ENCODE data around the gene IKBKG. TPM values are rescaled to one million over a fixed set of nuclear protein-coding genes. Genes with fewer than 3 reads are reported as not detected.
"Not testable (repeated sequence)": the region's sequence is repeated elsewhere in the genome, so short reads cannot be mapped to it uniquely, and the experiment has no call there.

Gene IKBKG
- total RNA-seq, 1 donor from 2014 or later = 6.8 TPM

GRCh38 chrX:154590415-154590814, 43.0 kb downstream of the IKBKG start:
- not testable (repeated sequence) for H3K4me1 ChIP-seq (ENCODE audit: control insufficient read depth in 3 of 3, insufficient read depth in 3 of 3, low read length in 3 of 3); H3K27me3 ChIP-seq (ENCODE audit: control insufficient read depth in 3 of 3, insufficient read depth in 3 of 3, low read length in 3 of 3); H3K4me3 ChIP-seq (ENCODE audit: low read length in 3 of 3); H3K9ac ChIP-seq (ENCODE audit: low read depth in 1 of 3, low read length in 3 of 3); H3K9me3 ChIP-seq (ENCODE audit: control insufficient read depth in 3 of 3, low read length in 3 of 3); H3K27ac ChIP-seq (ENCODE audit: low read depth, low read length); H3K36me3 ChIP-seq (ENCODE audit: control insufficient read depth in 3 of 3, insufficient read depth in 3 of 3, low read length in 3 of 3)

- Histone ChIP-seq H3K27ac (ENCODE audit: low read depth, low read length) (no peak overlapping the region), H3K27me3 (ENCODE audit: control insufficient read depth in 3 of 3, insufficient read depth in 3 of 3, low read length in 3 of 3) (peaks cover 0 to 6% (median 0%) of the 10 kb centered on the region in 3 donors), H3K4me1 (ENCODE audit: control insufficient read depth in 3 of 3, insufficient read depth in 3 of 3, low read length in 3 of 3) (no peaks in the 10 kb centered on the region), H3K9me3 (ENCODE audit: control insufficient read depth in 3 of 3, low read length in 3 of 3) (no peaks in the 10 kb centered on the region), H3K9ac (ENCODE audit: low read depth in 1 of 3, low read length in 3 of 3) (no peak overlapping the region), H3K4me3 (ENCODE audit: low read length in 3 of 3) (no peak overlapping the region), H3K36me3 (ENCODE audit: control insufficient read depth in 3 of 3, insufficient read depth in 3 of 3, low read length in 3 of 3) (no peaks in the 10 kb centered on the region)
Measured at GRCh38 chrX:154592505-154592904, 45.1 kb downstream of the IKBKG start.

- H3K4me1 ChIP-seq (ENCODE audit: control insufficient read depth in 3 of 3, insufficient read depth in 3 of 3, low read length in 3 of 3) = no peaks in the 10 kb centered on the region
- H3K27me3 ChIP-seq (ENCODE audit: control insufficient read depth in 3 of 3, insufficient read depth in 3 of 3, low read length in 3 of 3) = peaks cover 0 to 6% (median 0%) of the 10 kb centered on the region in 3 donors
- H3K4me3 ChIP-seq (ENCODE audit: low read length in 3 of 3) = no peak overlapping the region
- H3K9me3 ChIP-seq (ENCODE audit: control insufficient read depth in 3 of 3, low read length in 3 of 3) = no peaks in the 10 kb centered on the region
- H3K36me3 ChIP-seq (ENCODE audit: control insufficient read depth in 3 of 3, insufficient read depth in 3 of 3, low read length in 3 of 3) = no peaks in the 10 kb centered on the region
- no peak overlapping the region for H3K9ac ChIP-seq (ENCODE audit: low read depth in 1 of 3, low read length in 3 of 3)
- no peak overlapping the region for H3K27ac ChIP-seq (ENCODE audit: low read depth, low read length)
Measured at GRCh38 chrX:154593201-154593600, 45.8 kb downstream of the IKBKG start.

GRCh38 chrX:154594491-154594890, 47.1 kb downstream of the IKBKG start:
- no peaks in the 10 kb centered on the region for H3K9me3 ChIP-seq (ENCODE audit: control insufficient read depth in 3 of 3, low read length in 3 of 3)
- H3K4me1 ChIP-seq (ENCODE audit: control insufficient read depth in 3 of 3, insufficient read depth in 3 of 3, low read length in 3 of 3) = no peaks in the 10 kb centered on the region
- no peaks in the 10 kb centered on the region for H3K36me3 ChIP-seq (ENCODE audit: control insufficient read depth in 3 of 3, insufficient read depth in 3 of 3, low read length in 3 of 3)
- no peak overlapping the region for H3K9ac ChIP-seq (ENCODE audit: low read depth in 1 of 3, low read length in 3 of 3)
- peaks cover 0 to 6% (median 0%) of the 10 kb centered on the region in 3 donors for H3K27me3 ChIP-seq (ENCODE audit: control insufficient read depth in 3 of 3, insufficient read depth in 3 of 3, low read length in 3 of 3)
- H3K4me3 ChIP-seq (ENCODE audit: low read length in 3 of 3) = no peak overlapping the region
- no peak overlapping the region for H3K27ac ChIP-seq (ENCODE audit: low read depth, low read length)

- H3K36me3 ChIP-seq (ENCODE audit: control insufficient read depth in 3 of 3, insufficient read depth in 3 of 3, low read length in 3 of 3) = no peaks in the 10 kb centered on the region
- no peaks in the 10 kb centered on the region for H3K4me1 ChIP-seq (ENCODE audit: control insufficient read depth in 3 of 3, insufficient read depth in 3 of 3, low read length in 3 of 3)
- no peak overlapping the region for H3K27ac ChIP-seq (ENCODE audit: low read depth, low read length)
- no peaks in the 10 kb centered on the region for H3K9me3 ChIP-seq (ENCODE audit: control insufficient read depth in 3 of 3, low read length in 3 of 3)
- H3K4me3 ChIP-seq (ENCODE audit: low read length in 3 of 3) = no peak overlapping the region
- H3K27me3 ChIP-seq (ENCODE audit: control insufficient read depth in 3 of 3, insufficient read depth in 3 of 3, low read length in 3 of 3) = peaks cover 0 to 6% (median 0%) of the 10 kb centered on the region in 3 donors
- no peak overlapping the region for H3K9ac ChIP-seq (ENCODE audit: low read depth in 1 of 3, low read length in 3 of 3)
Measured at GRCh38 chrX:154595559-154596249, 48.3 kb downstream of the IKBKG start.

- H3K27ac ChIP-seq (ENCODE audit: low read depth, low read length) = no peak overlapping the region
- H3K9me3 ChIP-seq (ENCODE audit: control insufficient read depth in 3 of 3, low read length in 3 of 3) = no peaks in the 10 kb centered on the region
- peaks cover 0 to 6% (median 0%) of the 10 kb centered on the region in 3 donors for H3K27me3 ChIP-seq (ENCODE audit: control insufficient read depth in 3 of 3, insufficient read depth in 3 of 3, low read length in 3 of 3)
- H3K9ac ChIP-seq (ENCODE audit: low read depth in 1 of 3, low read length in 3 of 3) = no peak overlapping the region
- no peaks in the 10 kb centered on the region for H3K4me1 ChIP-seq (ENCODE audit: control insufficient read depth in 3 of 3, insufficient read depth in 3 of 3, low read length in 3 of 3)
- H3K36me3 ChIP-seq (ENCODE audit: control insufficient read depth in 3 of 3, insufficient read depth in 3 of 3, low read length in 3 of 3) = no peaks in the 10 kb centered on the region
- H3K4me3 ChIP-seq (ENCODE audit: low read length in 3 of 3) = no peak overlapping the region
Measured at GRCh38 chrX:154596290-154596929, 49.0 kb downstream of the IKBKG start.

- Histone ChIP-seq H3K4me1 (ENCODE audit: control insufficient read depth in 3 of 3, insufficient read depth in 3 of 3, low read length in 3 of 3) (no peaks in the 10 kb centered on the region), H3K36me3 (ENCODE audit: control insufficient read depth in 3 of 3, insufficient read depth in 3 of 3, low read length in 3 of 3) (no peaks in the 10 kb centered on the region), H3K27ac (ENCODE audit: low read depth, low read length) (no peak overlapping the region), H3K9me3 (ENCODE audit: control insufficient read depth in 3 of 3, low read length in 3 of 3) (no peaks in the 10 kb centered on the region), H3K9ac (ENCODE audit: low read depth in 1 of 3, low read length in 3 of 3) (no peak overlapping the region), H3K4me3 (ENCODE audit: low read length in 3 of 3) (no peak overlapping the region), H3K27me3 (ENCODE audit: control insufficient read depth in 3 of 3, insufficient read depth in 3 of 3, low read length in 3 of 3) (peaks cover 0 to 9% (median 0%) of the 10 kb centered on the region in 3 donors)
Measured at GRCh38 chrX:154597221-154597620, 49.8 kb downstream of the IKBKG start.

- H3K36me3 ChIP-seq (ENCODE audit: control insufficient read depth in 3 of 3, insufficient read depth in 3 of 3, low read length in 3 of 3) = no peaks in the 10 kb centered on the region
- H3K27me3 ChIP-seq (ENCODE audit: control insufficient read depth in 3 of 3, insufficient read depth in 3 of 3, low read length in 3 of 3) = peaks cover 0 to 4% (median 0%) of the 10 kb centered on the region in 3 donors
- no peak overlapping the region for H3K9ac ChIP-seq (ENCODE audit: low read depth in 1 of 3, low read length in 3 of 3)
- H3K4me1 ChIP-seq (ENCODE audit: control insufficient read depth in 3 of 3, insufficient read depth in 3 of 3, low read length in 3 of 3) = no peaks in the 10 kb centered on the region
- no peak overlapping the region for H3K4me3 ChIP-seq (ENCODE audit: low read length in 3 of 3)
- H3K27ac ChIP-seq (ENCODE audit: low read depth, low read length) = no peak overlapping the region
- H3K9me3 ChIP-seq (ENCODE audit: control insufficient read depth in 3 of 3, low read length in 3 of 3) = no peaks in the 10 kb centered on the region
Measured at GRCh38 chrX:154598656-154599055, 51.2 kb downstream of the IKBKG start.

GRCh38 chrX:154599531-154599930, 52.1 kb downstream of the IKBKG start:
- H3K27me3 ChIP-seq (ENCODE audit: control insufficient read depth in 3 of 3, insufficient read depth in 3 of 3, low read length in 3 of 3) = peaks cover 0 to 4% (median 0%) of the 10 kb centered on the region in 3 donors
- peaks cover 0 to 4% (median 0%) of the 10 kb centered on the region in 3 donors for H3K4me1 ChIP-seq (ENCODE audit: control insufficient read depth in 3 of 3, insufficient read depth in 3 of 3, low read length in 3 of 3)

GRCh38 chrX:154600759-154601374, 53.4 kb downstream of the IKBKG start:
- Histone ChIP-seq H3K4me3 (ENCODE audit: low read length in 3 of 3) (no peak overlapping the region), H3K9ac (ENCODE audit: low read depth in 1 of 3, low read length in 3 of 3) (no peak overlapping the region), H3K36me3 (ENCODE audit: control insufficient read depth in 3 of 3, insufficient read depth in 3 of 3, low read length in 3 of 3) (no peaks in the 10 kb centered on the region), H3K9me3 (ENCODE audit: control insufficient read depth in 3 of 3, low read length in 3 of 3) (no peaks in the 10 kb centered on the region), H3K27me3 (ENCODE audit: control insufficient read depth in 3 of 3, insufficient read depth in 3 of 3, low read length in 3 of 3) (peaks cover 0 to 4% (median 0%) of the 10 kb centered on the region in 3 donors), H3K4me1 (ENCODE audit: control insufficient read depth in 3 of 3, insufficient read depth in 3 of 3, low read length in 3 of 3) (peaks cover 0 to 4% (median 0%) of the 10 kb centered on the region in 3 donors), H3K27ac (ENCODE audit: low read depth, low read length) (no peak overlapping the region)

More at GRCh38 chrX:154599531-154599930, 52.1 kb downstream of the IKBKG start:
- H3K27ac ChIP-seq (ENCODE audit: low read depth, low read length) = no peak overlapping the region
- no peaks in the 10 kb centered on the region for H3K9me3 ChIP-seq (ENCODE audit: control insufficient read depth in 3 of 3, low read length in 3 of 3)
- H3K36me3 ChIP-seq (ENCODE audit: control insufficient read depth in 3 of 3, insufficient read depth in 3 of 3, low read length in 3 of 3) = no peaks in the 10 kb centered on the region
- no peak overlapping the region for H3K4me3 ChIP-seq (ENCODE audit: low read length in 3 of 3)
- no peak overlapping the region for H3K9ac ChIP-seq (ENCODE audit: low read depth in 1 of 3, low read length in 3 of 3)

All from skeletal muscle tissue (tissue), 4 donors.